Thoracic aorta (tissue), 2 donors: ENCODE results near the gene CREB5. TPM values are rescaled to one million over a fixed set of nuclear protein-coding genes. Genes with fewer than 3 reads are reported as not detected.

ENCODE experiments used
- ATAC-seq: fragments of 150-250 bp; one replicate; pipeline ENCODE4 v1.8.0; 2017; ENCODE audit warnings: low read depth; ENCODE audit not compliant: insufficient number of reproducible peaks, low FRiP score
- DNase-seq: peaks from one replicate; pipeline ENCODE4 v3.0.0-alpha.2; 2020; ENCODE audit warnings: low spot score
- H3K27ac ChIP-seq, 2 donors: fragments of 200-600 bp; sonication (generic); 1 replicate in 1 of 2; 2 replicates in 1 of 2; pipeline ENCODE4 v1.5.1; 2016; ENCODE audit warnings: mild to moderate bottlenecking in 2 of 2, moderate library complexity in 2 of 2
- H3K27me3 ChIP-seq: fragments of 200-600 bp; sonication (generic); replicated peaks from 2 replicates; pipeline ENCODE4 v1.6.0; 2016; ENCODE audit warnings: mild to moderate bottlenecking; ENCODE audit not compliant: insufficient read depth
- H3K36me3 ChIP-seq: fragments of 200-600 bp; sonication (generic); one replicate; pipeline ENCODE4 v1.5.1; 2016
- H3K4me1 ChIP-seq, 2 donors: fragments of 200-600 bp; sonication (generic); 1 replicate in 1 of 2; 2 replicates in 1 of 2; pipeline versions ENCODE4 v1.5.1 to v1.6.0; 2016; ENCODE audit warnings: low read depth in 2 of 2, mild to moderate bottlenecking in 1 of 2; ENCODE audit not compliant: control insufficient read depth in 1 of 2
- H3K4me3 ChIP-seq: fragments of 200-600 bp; sonication (generic); 2 replicates; pipeline ENCODE4 v1.5.1; 2016; ENCODE audit warnings: mild to moderate bottlenecking
- H3K9me3 ChIP-seq: fragments of 200-600 bp; sonication (generic); 2 replicates; pipeline ENCODE4 v1.5.1; 2016
- CTCF ChIP-seq: fragments of 200-600 bp; sonication (generic); IDR thresholded peaks from one replicate; pipeline ENCODE4 v1.5.1; 2019; ENCODE audit warnings: antibody characterized with exemption
- total RNA-seq, 2 donors: library from RNA; depleted of rRNA; stranded (reverse); fragments of >200 nt; gene quantifications; one replicate each; pipeline versions ENCODE4 v1.1.0 to v1.2.3, GENCODE V29; 2016

The CREB5 gene
- total RNA-seq, 2 donors from 2014 or later: 44.4 to 49.1 TPM

- ATAC-seq: no peak
These were observed 231.4 kb downstream of the CREB5 start for GRCh38 chr7:28643584-28644340.

GRCh38 chr7:28645866-28646265 lies 233.5 kb downstream of the CREB5 start:
- ATAC-seq (no peak), DNase-seq (no peak)
- no peaks in the 10 kb centered on the region for H3K9me3 ChIP-seq
- H3K27me3 ChIP-seq: no peaks in the 10 kb centered on the region
- H3K36me3 ChIP-seq: no peaks in the 10 kb centered on the region
- no peak overlapping the region for H3K27ac ChIP-seq
- H3K4me1 ChIP-seq: peaks cover 0 to 14% of the 10 kb centered on the region in 2 donors
- TF ChIP-seq CTCF: no peak
- H3K4me3 ChIP-seq: no peak overlapping the region

More at GRCh38 chr7:28643584-28644340, 231.4 kb downstream of the CREB5 start:
- Histone ChIP-seq H3K4me3 (no peak overlapping the region), H3K27me3 (no peaks in the 10 kb centered on the region), H3K4me1 (peaks cover 0 to 14% of the 10 kb centered on the region in 2 donors), H3K27ac (no peak overlapping the region), H3K36me3 (no peaks in the 10 kb centered on the region), H3K9me3 (no peaks in the 10 kb centered on the region)
- TF ChIP-seq CTCF: no peak
- DNase-seq: no peak

- ATAC-seq: no peak
These were observed 234.2 kb downstream of the CREB5 start for GRCh38 chr7:28646376-28647075.

GRCh38 chr7:28647076-28647421 lies 234.7 kb downstream of the CREB5 start:
- Histone ChIP-seq H3K9me3 (no peaks in the 10 kb centered on the region), H3K4me1 (peaks cover 0 to 14% of the 10 kb centered on the region in 2 donors), H3K27me3 (no peaks in the 10 kb centered on the region), H3K4me3 (no peak overlapping the region), H3K27ac (no peak overlapping the region), H3K36me3 (no peaks in the 10 kb centered on the region)
- ATAC-seq (no peak), DNase-seq (no peak)
- no peak for TF ChIP-seq CTCF

More at GRCh38 chr7:28646376-28647075, 234.2 kb downstream of the CREB5 start:
- no peak for TF ChIP-seq CTCF
- DNase-seq: no peak
- Histone ChIP-seq H3K9me3 (no peaks in the 10 kb centered on the region), H3K4me1 (peaks cover 0 to 14% of the 10 kb centered on the region in 2 donors), H3K27ac (no peak overlapping the region), H3K4me3 (no peak overlapping the region), H3K27me3 (no peaks in the 10 kb centered on the region), H3K36me3 (no peaks in the 10 kb centered on the region)

- no peak for TF ChIP-seq CTCF
- no peak overlapping the region for H3K27ac ChIP-seq
- H3K4me1 ChIP-seq: no peaks in the 10 kb centered on the region
- no peak for ATAC-seq
- no peaks in the 10 kb centered on the region for H3K36me3 ChIP-seq
- H3K4me3 ChIP-seq: no peak overlapping the region
- H3K27me3 ChIP-seq: no peaks in the 10 kb centered on the region
- H3K9me3 ChIP-seq: no peaks in the 10 kb centered on the region
- no peak for DNase-seq
These were observed 236.9 kb downstream of the CREB5 start for GRCh38 chr7:28649189-28649588.
